HFFc6 (cell line): ENCODE data around the gene RGL4. TPM values are rescaled to one million over a fixed set of nuclear protein-coding genes. Genes with fewer than 3 reads are reported as not detected.
"Not testable (repeated sequence)": the region's sequence is repeated elsewhere in the genome, so short reads cannot be mapped to it uniquely, and the experiment has no call there.

ENCODE experiments used
- DNase-seq: peaks from one replicate; pipeline ENCODE4 v3.0.0-alpha.2; 2018
- H3K27ac Mint-ChIP-seq: 2 replicates; pipeline ENCODE4 v1.8.0; 2020; ENCODE audit warnings: mild to moderate bottlenecking, mixed read lengths
- H3K27me3 Mint-ChIP-seq: 2 replicates; pipeline ENCODE4 v1.8.0; 2021; ENCODE audit warnings: mild to moderate bottlenecking, moderate library complexity, mixed read lengths; ENCODE audit not compliant: insufficient read depth
- H3K36me3 Mint-ChIP-seq: 2 replicates; pipeline ENCODE4 v1.8.0; 2021; ENCODE audit warnings: low read depth, mixed read lengths
- H3K4me1 Mint-ChIP-seq: 2 replicates; pipeline ENCODE4 v1.8.0; 2020; ENCODE audit warnings: low read depth, mixed read lengths
- H3K4me3 Mint-ChIP-seq: 2 replicates; pipeline ENCODE4 v1.8.0; 2020; ENCODE audit warnings: mild to moderate bottlenecking, moderate library complexity, mixed read lengths
- H3K9me3 Mint-ChIP-seq: 2 replicates; pipeline ENCODE4 v1.8.0; 2020; ENCODE audit warnings: mild to moderate bottlenecking, mixed read lengths
- total RNA-seq, 6 experiments: library from RNA; stranded (reverse); fragmentation: NEBNext Ultra II Directional; extraction: Animal tissue kit (Norgen Biotek cat#: 25700); gene quantifications; 2 replicates in 1 of 6; 3 replicates in 5 of 6; pipeline ENCODE4 v1.2.3, GENCODE V29; 2021
- TF ChIP-seq, protein P1 (sequence below): fragments of 200-600 bp; sonication (generic); IDR thresholded peaks from 2 replicates; pipeline ENCODE4 v1.5.0; 2021; ENCODE audit warnings: antibody characterized with exemption, mild to moderate bottlenecking

RGL4 gene
- total RNA-seq, 6 experiments from 2014 or later, result not detected

DNA sequence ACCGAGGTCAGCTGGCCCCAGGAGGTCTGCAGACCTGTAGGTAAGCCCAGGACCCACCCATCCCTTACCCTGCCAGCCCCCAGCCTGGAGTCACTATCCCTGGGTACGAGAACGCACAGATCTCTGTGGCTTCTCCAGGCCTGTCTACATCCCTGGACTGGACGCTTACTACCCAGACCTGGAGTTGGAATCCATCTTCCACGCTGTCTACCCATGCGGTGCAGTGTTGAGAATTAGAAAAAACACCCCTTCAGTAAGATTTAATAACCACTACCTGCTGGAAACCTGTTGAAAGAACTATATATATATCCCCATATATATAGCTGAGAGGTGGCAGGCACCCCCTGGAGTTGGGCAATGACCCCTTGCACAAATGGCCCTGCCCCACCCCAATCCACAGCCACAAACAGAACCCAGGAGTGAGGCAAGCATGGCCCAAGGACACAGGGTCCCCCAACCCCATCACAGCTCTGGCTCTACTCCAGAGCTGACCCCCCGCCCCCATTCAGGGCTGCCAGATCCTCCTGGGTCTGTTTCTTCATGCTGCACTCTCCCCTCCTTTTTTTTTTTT lies 17.7 kb upstream of the RGL4 start:
- Mint-ChIP-seq H3K27ac (no peak overlapping the region), H3K9me3 (no peaks in the 10 kb centered on the region), H3K36me3 (no peaks in the 10 kb centered on the region), H3K4me1 (no peaks in the 10 kb centered on the region), H3K4me3 (no peak overlapping the region), H3K27me3 (peaks cover 2% of the 10 kb centered on the region; the same call in 1 of the 2 replicates)
- TF ChIP-seq, protein P1, sequence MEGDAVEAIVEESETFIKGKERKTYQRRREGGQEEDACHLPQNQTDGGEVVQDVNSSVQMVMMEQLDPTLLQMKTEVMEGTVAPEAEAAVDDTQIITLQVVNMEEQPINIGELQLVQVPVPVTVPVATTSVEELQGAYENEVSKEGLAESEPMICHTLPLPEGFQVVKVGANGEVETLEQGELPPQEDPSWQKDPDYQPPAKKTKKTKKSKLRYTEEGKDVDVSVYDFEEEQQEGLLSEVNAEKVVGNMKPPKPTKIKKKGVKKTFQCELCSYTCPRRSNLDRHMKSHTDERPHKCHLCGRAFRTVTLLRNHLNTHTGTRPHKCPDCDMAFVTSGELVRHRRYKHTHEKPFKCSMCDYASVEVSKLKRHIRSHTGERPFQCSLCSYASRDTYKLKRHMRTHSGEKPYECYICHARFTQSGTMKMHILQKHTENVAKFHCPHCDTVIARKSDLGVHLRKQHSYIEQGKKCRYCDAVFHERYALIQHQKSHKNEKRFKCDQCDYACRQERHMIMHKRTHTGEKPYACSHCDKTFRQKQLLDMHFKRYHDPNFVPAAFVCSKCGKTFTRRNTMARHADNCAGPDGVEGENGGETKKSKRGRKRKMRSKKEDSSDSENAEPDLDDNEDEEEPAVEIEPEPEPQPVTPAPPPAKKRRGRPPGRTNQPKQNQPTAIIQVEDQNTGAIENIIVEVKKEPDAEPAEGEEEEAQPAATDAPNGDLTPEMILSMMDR, result no peak
- no peak for DNase-seq

DNA sequence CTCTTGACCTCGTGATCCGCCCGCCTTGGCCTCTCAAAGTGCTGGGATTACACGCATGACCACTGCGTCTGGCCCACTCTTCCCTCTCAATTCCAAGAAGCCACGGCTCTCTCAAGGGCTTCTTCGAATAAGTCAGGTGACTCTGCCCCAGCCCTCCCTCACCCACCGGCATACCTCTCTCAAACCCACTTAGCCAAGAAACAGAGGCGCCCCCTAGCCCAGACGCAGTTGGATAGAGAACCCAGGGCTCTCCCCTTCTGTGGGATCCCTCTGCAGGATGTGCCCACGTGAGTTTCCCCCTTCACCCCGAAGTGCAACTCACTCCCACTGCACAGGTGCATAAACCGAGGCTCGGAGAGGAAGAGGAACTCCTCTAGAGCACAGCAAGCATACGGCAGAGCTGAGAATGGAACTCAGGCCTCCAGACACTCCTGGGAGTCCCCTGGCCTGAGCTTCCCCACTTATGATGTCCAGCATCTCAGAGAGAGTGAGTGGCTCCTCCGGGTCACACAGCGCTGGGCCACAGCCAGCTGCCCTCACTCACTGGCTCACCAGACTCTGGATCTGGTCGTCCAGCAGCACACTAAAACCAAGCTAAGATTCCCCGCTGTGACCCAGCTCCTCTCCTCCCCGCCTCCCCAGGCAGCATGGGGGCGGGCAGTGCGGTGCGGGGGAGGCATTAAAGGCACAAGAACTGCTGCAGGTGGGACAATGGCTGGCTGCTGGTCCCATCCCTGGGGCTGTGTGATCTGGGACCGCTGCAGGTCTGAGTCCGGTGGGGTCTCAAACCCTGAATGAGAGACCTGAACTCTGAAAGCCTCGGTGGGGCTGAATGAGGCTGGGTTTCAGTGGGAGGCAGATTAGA lies 16.8 kb upstream of the RGL4 start:
- H3K4me3 Mint-ChIP-seq, result no peak overlapping the region
- TF ChIP-seq, protein P1, result no peak
- no peak overlapping the region for H3K27ac Mint-ChIP-seq
- DNase-seq, result no peak
- H3K9me3 Mint-ChIP-seq, result no peaks in the 10 kb centered on the region
- peaks cover 2% of the 10 kb centered on the region; the same call in 1 of the 2 replicates for H3K27me3 Mint-ChIP-seq
- no peaks in the 10 kb centered on the region for H3K36me3 Mint-ChIP-seq
- no peaks in the 10 kb centered on the region for H3K4me1 Mint-ChIP-seq

DNA sequence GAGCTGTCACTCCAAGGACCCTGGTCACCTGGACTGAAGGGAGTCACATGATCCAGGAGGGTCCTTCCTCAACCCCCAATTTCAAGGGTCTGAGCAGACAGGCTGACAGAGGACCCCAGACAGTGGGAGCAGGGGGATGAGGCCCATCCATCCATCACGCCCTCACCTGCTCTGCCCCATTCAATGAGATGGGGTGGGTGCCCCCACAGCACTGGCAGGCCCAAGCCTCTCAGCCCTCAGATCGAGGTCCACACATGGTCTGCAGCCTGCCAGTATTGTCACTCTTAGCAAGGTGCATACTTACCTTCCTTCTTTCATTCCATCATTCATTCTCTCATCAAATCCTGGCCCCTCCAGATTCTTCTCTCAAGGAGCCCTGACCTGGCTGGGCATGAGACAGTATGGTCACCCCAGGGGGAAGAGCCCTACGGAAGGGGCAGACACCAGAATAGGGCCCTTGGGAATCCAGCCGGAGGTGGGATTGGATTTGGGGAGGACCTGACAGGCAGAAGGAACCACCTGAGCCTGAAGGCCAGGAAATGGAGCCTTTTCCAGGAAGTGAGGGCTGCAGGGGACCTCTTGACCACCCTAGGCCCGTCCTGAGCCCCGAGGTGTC lies 15.8 kb upstream of the RGL4 start:
- not testable (repeated sequence) for H3K4me1 Mint-ChIP-seq, H3K9me3 Mint-ChIP-seq, DNase-seq, H3K27me3 Mint-ChIP-seq, H3K27ac Mint-ChIP-seq, H3K4me3 Mint-ChIP-seq, H3K36me3 Mint-ChIP-seq

DNA sequence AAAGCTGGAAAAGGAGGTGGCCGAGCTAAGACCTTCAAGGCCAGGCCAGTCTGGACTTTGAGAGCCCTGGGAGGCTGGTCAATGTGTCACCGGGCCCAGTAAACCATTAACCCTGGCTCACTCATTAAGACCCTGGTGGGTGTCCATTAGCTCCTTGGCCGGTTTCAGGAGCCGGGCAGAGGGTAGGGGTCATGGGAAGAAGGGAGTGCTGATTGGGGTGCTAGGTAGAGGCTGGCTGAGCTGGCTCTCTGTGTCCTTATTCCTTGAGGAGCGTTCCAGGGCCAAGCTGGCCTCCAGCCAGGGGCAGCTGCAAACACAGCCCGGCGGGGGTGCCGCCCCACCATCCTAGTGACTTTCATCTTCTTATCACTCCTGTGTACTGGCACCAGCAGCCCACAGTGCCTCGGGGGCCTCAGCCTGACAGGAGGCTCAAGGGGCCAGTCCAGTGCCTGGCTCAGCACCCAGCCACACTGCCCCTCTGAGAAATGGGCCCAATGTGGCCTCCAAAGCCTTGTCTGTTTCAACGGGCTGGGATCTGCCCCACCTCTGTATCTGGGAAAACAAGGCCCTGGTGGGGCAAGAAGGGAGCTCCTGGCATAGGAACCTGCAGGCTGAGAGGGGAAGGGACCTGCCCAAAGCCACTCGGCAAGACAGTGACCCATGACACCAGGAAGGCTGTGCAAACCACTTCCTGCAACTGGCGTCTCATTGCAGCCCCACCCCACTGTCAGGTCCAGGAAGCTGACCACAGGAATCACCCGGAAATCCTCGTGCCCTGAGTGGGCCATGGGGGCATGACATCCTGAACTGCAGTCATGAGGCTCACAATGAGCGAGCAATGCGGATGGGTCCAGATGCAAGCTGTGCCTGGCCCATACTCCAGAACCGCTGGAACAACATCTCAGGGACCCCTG lies 15.1 kb upstream of the RGL4 start:
- no peak overlapping the region for H3K4me3 Mint-ChIP-seq
- H3K27ac Mint-ChIP-seq, result no peak overlapping the region
- no peaks in the 10 kb centered on the region for H3K9me3 Mint-ChIP-seq
- H3K27me3 Mint-ChIP-seq, result no peaks in the 10 kb centered on the region; the same call in 1 of the 2 replicates
- no peaks in the 10 kb centered on the region for H3K36me3 Mint-ChIP-seq
- TF ChIP-seq, protein P1, result no peak
- H3K4me1 Mint-ChIP-seq, result no peaks in the 10 kb centered on the region
- DNase-seq, result no peak

DNA sequence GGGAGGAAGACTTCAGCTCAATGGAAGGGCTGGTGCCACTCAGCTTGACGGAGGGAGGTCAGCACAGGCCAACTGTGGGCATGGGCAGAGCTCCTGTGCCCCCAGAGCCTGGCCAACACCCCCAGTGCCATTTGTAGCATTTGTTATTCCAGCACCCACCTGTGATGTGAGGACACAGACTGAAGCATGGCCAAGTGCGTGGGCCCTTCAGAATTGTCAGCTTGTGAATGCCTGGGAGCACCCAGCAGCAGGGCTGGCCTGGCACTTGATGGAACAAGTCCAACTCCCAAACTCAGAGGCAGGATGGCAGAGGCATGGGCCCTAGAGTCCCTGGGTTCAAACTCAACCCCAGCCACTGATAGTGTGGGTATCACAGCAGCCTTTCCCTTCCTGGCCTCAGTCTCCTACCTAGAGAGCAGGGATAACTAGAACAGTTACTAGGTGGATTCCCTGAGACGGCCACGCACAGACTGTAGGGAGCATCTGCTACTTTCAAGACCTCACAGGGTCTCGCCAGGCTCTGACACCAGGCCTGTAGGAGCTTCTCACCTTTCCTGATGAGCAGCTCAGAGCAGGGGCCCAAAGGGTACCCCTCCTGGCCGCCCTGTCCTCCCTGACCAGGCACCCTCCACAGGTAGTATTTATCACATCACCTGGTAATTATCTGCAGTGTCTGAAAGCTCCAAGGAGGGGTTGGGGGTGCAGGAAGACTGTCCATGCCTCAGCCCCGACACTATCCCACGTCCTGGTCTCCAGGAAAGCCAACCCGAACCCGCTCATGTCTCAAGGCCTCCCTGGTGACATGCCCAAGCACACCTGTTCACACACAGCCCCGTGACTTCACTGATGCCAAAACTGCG lies 13.7 kb upstream of the RGL4 start:
- not testable (repeated sequence) for H3K4me3 Mint-ChIP-seq, DNase-seq, H3K27me3 Mint-ChIP-seq, H3K27ac Mint-ChIP-seq, H3K36me3 Mint-ChIP-seq, H3K9me3 Mint-ChIP-seq, H3K4me1 Mint-ChIP-seq

DNA sequence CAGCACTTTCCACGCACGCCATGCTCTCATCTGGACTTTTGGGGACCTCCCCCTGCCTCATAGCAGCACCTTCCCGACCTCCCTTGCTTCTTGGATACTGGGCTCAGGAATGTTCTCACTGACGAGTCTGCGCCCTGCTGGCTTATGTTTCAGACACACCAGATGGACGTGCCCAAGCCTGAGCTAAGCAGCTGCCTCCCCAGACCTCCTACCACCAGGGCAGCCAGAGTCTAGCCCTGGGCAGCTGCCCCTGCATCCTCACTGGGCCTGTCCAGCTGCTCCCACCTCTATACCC lies 13.2 kb upstream of the RGL4 start:
- no peak overlapping the region for H3K27ac Mint-ChIP-seq
- no peaks in the 10 kb centered on the region for H3K9me3 Mint-ChIP-seq
- H3K4me1 Mint-ChIP-seq, result no peaks in the 10 kb centered on the region
- peaks cover 1% of the 10 kb centered on the region; the same call in 1 of the 2 replicates for H3K27me3 Mint-ChIP-seq
- TF ChIP-seq, protein P1, result no peak
- H3K4me3 Mint-ChIP-seq, result no peak overlapping the region
- no peaks in the 10 kb centered on the region for H3K36me3 Mint-ChIP-seq
- DNase-seq, result no peak
